HG02571 (cell line): Measurements from ENCODE around the gene SCAPER.

Experiments used
- ATAC-seq: cut with Tn5 transposase; IDR thresholded peaks from one replicate; pipeline ENCODE4 v1.9.1; 2021; ENCODE audit warnings: mild to moderate bottlenecking, moderate library complexity; ENCODE audit not compliant: unreplicated experiment

The SCAPER gene

DNA sequence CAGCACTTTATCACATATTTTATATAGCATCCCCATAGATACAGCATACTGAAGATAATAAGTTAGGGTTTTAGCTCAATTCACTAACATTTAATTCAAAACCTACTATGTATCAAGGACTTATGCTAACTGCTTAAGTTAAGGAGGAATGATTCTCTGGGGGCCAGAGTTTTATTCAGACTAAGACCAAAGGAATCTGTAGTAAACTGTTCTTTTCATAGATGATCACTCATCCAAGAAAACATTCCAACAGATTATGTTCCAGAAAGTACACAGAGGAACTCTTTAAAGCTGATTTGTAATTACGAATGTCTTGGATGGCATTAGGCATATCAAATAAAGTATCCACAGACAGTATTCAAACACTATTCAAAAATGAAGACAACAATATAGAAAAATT, 226.4 kb downstream of the SCAPER start:
- ATAC-seq, result no peak

DNA sequence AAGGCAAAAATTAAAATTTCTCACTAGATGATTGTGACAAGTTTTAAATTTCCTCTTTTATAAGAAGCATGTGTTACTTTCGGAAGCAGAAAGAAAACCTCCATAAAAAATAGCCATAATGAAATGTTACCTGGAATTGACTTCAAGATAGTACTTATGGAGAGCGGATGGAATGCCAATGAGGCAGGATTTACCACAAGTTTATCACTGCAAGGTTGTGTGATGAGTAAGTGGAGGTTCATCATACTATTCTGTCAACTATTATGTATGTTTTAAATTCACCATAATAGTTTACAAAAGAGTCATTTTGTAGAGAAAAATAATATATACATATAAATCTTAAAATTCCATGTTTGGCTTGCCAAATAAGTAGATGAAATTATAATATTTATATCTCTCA, 230.3 kb downstream of the SCAPER start:
- ATAC-seq, result no peak

DNA sequence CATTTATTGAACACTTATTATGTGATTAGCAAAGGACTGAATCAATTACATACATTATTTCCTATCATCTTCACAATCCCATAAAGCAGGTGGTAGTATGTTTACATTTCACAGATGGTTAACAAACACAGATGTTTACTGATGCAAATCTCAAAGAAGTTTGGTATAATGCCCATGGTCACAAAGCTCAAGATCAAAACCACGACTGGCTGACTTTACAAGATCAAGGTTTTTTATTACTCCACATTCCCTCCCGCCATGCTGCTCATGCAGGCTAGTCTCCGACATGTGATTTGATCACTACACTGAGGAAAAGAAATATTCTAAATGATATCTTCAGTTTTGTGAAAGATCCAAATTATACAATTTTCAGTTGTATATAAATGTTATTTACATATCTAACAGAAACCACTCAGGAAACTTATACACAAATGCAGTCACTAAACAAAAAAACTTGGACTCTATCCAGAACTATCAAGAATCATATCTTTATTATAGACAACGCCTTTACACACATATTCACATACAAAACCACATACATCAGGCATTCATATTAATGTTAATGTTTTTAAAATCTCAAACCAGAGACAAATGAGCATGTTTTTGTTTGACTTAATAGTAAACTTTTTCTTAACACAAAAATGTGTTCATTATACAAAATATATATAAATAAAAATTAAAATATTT, 235.5 kb downstream of the SCAPER start:
- ATAC-seq, result no peak

- ATAC-seq, result no peak
Observed at GRCh38 chr15:76668900-76669299, 236.2 kb downstream of the SCAPER start.

GRCh38 chr15:76667943-76668715, 237.0 kb downstream of the SCAPER start:
- ATAC-seq, result no peak

DNA sequence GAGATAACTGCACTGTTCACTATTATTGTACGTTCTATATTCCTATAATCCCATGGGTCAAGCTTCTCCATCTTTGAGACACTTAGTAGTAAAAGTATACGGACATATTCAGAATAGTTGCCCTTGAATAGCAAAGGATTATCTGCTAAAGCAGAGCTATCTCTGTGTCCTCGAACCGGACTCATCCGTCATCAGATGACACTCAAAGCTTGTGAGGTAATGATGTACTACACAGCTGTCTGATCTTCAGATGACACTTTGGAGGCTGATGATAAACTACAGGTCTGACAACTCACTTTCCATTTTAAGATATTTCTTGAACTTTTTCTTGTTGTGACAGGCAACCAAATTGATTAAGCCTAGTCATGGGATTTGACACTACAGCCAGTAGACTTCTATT, 240.2 kb downstream of the SCAPER start:
- no peak for ATAC-seq

DNA sequence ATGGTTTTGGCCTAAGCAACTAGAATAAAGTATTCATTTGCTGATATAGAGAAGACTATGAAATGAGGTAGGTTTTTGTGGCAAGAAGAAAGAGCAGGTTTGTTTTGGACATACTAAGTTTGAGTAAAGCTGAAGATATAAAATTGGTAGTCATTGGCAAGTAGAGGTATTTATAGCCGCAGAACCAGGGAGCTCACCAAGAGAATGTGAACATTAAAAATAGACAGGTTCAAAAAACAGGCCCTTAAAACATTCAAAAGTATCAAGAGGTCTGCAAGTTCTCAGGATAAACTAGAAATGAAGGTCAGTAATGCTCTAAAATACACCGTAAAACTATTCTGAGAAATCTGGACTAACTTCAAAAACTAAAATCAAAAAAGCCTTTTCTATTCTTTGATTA, 240.7 kb downstream of the SCAPER start:
- no peak for ATAC-seq

- ATAC-seq, result no peak
Observed at GRCh38 chr15:76663529-76663928, 241.6 kb downstream of the SCAPER start.

DNA sequence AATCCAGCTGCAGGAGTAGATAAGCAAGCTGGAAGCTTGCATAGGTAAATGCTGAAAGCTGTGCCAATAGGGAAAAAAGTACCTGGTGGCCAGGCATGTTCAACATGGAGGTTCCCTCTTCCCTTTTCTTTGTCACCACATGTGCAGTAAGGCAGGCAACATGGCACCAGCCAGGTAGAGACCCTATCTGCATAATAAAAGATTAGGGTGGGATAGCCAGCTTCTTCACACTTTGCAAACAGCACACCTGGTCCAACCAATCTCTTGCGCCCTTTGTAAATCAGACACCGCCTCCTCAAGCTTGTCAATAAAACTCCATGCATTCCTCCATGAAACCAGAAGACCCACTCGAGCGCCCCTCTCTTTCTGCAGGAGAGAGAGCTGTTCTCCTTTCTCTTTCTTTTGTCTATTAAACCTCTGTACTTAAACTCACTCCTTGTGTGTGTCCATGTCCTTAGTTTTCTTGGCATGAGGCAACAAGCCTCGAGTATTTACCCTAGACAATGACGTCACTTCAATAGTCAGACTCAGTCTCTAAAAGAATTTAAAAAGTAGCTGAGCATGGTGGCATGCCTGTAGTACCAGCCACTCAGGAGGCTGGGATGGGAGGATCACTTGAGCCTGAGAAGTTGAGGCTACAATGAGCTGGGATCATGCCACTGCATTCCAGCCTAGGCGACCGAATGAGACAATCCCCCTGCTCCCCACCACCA, 256.3 kb downstream of the SCAPER start:
- no peak for ATAC-seq

DNA sequence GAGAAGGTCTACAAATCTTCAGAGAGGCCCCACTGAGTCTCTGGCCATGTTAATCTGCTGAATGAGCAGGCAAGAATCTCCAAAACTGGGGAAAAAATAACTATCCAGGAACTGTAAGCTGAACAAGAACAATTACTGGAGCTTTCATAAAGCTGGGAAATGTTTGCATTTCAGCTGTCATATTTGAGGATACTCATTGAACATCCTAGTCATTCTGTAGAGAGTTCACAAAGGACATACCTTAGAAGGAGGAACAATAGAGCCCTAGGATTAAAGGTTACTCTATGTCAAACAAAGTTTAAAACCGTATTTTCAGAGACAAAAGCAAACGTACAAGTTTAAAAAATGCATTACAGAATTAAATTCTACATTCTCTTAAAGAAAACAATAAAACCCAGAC, 257.5 kb downstream of the SCAPER start:
- no peak for ATAC-seq

- no peak for ATAC-seq
Observed at GRCh38 chr15:76644646-76645045, 260.5 kb downstream of the SCAPER start.

DNA sequence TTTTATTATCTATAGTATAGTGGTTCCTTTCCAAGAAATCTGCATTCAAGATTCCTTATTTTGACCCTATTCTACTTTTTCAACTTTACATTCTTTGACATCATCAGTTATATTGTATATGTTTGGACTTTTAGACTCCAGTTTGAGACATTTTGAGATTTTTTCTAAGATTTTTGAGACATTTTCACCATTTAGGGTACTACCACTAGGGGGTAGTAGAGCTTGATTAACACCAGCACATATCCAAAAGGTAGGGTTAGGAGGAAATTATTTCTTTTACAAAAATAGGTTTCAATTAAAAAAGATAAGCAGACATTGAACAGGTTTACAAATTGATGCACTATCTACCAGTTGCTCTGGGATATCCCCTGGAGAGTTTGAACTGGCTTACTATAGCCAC, 262.5 kb downstream of the SCAPER start:
- ATAC-seq, result no peak

DNA sequence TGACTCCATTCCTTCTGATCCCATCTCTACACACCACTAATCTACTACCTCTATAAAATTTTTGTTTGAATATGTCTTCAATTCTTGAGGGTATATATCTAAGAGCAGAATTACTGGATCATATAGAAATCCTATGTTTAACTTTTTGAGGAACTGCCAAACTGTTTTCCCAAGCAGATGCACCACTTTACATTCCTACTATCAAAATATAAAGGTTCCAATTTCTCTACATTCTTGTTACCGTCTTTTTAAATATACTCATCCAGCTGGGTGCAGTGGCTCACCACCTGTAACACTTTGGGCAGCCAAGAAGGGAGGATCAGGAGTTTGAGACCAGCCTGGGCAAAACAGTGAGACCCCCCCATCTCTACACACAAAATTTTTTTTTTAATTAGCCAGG, 268.0 kb downstream of the SCAPER start:
- no peak for ATAC-seq

DNA sequence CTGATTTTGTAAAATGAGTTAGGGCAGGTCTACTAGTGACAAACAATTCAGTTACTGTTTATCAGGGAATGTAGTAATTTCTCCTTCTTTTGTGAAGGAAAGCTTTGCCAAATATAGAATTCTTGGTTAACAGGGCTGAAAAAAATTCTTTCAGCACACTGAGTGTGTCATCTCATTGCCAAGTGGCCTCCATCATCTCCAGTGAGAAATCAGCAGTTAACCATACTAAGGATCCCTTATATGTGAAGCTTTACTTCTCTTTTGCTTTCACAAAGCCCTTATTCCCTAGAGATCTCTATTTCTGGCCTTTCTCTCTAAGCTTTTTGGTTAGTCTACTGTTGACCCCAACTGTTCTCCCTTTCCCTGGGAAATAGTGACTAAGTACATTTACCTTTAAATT, 269.1 kb downstream of the SCAPER start:
- ATAC-seq, result no peak

DNA sequence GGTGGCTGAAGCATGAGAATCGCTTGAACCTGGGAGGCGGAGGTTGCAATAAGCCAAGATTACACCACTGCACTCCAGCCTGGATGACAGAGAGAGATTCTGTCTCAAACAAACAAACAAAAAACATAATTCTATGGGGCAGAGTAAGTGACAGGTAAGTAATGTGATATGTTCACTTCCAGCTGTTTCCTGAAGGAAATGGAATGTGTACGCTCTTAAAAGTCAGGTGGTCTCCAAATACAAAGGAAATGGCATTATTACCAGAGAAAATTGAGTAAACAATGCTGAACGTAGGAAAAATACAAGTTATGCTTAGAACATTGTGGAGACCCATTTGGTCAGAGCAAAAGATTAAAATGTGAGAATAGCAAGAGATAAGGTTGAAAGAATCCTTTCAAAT, 278.5 kb downstream of the SCAPER start:
- no peak for ATAC-seq

GRCh38 chr15:76625267-76625666, 279.9 kb downstream of the SCAPER start:
- no peak for ATAC-seq

GRCh38 chr15:76614725-76615124, 290.4 kb downstream of the SCAPER start:
- ATAC-seq, result no peak

GRCh38 chr15:76588811-76589747, 316.1 kb downstream of the SCAPER start:
- ATAC-seq, result no peak

DNA sequence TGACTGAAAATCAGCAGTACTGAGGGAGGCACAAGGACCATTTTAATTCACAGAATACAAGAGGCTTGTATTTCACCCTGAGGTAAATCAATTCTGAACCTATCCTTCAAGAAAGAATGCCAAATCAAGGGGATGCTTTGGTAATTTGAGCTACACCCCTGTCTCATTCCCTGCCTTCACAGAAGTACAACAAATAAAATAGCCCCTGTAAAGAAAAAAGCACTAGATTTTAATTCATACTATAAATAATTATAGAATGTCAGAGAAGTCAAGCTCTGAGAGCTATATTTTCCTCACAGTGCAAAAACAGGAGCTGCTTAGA, 319.6 kb downstream of the SCAPER start:
- no peak for ATAC-seq

GRCh38 chr15:76584868-76585575, 320.1 kb downstream of the SCAPER start:
- no peak for ATAC-seq
